Right forelimb (tissue), 1 donor: ENCODE measurements around the gene MANSC4.

Source experiments
- DNase-seq: peaks from one replicate; pipeline ENCODE4 v3.0.0-alpha.2; 2018

Gene MANSC4

GRCh38 chr12:27797301-27798025 is 17.4 kb upstream of the MANSC4 start:
- no peak for DNase-seq

GRCh38 chr12:27796128-27796527 is 16.1 kb upstream of the MANSC4 start:
- DNase-seq = no peak

DNA sequence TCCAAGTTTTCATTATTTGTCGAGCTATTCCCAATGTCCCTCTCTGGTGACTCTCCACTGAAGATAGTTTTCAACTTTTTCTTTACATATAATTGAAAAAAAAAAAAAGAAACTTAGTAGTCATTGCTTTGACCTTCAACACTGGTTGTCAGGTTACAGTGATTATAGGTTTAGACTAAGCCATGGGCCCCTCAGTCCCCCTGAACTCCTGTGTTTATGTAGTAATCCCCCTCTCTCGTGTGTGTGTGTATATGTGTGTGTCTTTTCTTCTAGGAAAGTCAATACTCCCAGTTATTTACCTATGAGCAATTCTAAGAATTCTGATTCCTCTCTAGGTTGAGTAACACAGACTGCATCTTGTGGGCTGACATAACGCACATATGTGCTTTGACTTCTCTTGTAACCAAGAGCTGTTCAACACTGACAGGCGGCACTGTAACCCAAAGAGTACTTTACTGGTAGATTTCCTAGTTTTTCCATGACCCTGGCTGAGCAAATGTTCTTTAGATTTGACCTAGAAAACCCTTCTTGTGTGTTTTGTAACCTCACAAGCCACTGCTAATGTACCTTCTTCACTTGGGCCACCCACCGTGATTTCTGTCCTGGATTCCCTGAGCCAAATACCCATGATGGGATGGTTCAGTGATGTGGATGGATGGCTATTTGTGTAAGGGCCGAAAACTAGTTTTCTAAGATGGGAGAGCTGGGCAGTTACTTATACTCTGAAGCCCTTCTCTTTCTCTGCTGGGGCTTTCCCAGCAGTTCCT is 15.0 kb upstream of the MANSC4 start:
- no peak for DNase-seq

DNA sequence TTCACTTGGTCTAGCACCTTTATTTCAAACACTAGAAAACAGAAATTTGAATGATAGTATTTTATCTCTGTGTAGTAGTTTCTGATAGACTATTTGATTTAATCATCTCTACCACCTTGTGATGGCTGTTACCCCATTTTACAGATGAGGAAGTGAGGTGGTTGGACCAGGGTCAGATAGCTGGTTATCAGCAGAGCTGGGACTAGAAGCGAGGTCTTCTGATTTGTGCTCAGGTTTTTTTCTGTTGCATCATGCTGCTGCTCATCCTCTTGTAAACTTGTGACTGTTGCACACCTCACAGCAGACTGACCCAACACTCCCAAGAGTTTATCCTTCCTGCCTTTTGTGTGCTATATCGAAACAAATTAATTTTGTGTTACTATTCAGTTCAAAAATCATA is 10.1 kb upstream of the MANSC4 start:
- DNase-seq = no peak

DNA sequence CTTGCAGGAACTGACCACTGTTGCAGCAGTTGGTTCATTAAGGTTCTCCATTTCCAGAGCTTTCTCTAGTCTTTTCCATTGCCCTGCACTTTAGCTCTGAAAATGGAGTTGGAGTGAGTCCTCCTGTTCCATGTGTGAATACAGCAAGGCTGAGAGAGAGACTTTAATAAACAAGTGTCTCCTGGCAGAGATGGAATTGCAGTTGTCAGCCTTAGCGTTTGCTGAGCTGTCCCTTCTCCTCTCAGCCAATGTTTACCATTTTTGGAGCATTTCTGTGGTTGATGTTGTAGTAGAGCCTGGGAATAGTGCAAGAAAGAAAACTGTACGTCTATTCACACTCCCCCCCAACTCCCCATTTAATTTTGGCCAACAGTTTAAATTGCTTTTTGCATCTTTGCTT is 7.5 kb upstream of the MANSC4 start:
- no peak for DNase-seq

GRCh38 chr12:27785882-27786570 is 6.0 kb upstream of the MANSC4 start:
- DNase-seq = no peak

- DNase-seq = no peak
Measured at GRCh38 chr12:27782481-27782880, 2.4 kb upstream of the MANSC4 start.

DNA sequence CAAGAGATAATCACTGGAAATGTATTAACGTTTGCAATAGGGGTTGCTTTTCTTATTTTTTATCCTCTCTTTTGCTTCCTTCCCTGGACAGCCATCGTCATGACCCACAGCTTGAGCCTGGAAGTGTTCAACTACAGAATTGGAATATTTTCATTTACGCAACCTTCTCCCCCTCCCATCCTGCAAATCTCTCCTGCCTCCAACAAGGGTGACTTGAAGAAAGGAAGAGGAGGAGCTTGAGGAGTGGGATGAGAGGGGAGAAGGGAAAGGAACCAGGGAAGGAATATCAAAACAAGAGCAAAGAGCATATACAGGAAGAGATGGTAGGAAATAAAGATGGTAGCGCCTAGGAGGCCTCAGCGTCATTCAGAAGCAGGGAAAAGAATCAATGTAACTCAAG is 1.6 kb upstream of the MANSC4 start:
- DNase-seq = no peak

DNA sequence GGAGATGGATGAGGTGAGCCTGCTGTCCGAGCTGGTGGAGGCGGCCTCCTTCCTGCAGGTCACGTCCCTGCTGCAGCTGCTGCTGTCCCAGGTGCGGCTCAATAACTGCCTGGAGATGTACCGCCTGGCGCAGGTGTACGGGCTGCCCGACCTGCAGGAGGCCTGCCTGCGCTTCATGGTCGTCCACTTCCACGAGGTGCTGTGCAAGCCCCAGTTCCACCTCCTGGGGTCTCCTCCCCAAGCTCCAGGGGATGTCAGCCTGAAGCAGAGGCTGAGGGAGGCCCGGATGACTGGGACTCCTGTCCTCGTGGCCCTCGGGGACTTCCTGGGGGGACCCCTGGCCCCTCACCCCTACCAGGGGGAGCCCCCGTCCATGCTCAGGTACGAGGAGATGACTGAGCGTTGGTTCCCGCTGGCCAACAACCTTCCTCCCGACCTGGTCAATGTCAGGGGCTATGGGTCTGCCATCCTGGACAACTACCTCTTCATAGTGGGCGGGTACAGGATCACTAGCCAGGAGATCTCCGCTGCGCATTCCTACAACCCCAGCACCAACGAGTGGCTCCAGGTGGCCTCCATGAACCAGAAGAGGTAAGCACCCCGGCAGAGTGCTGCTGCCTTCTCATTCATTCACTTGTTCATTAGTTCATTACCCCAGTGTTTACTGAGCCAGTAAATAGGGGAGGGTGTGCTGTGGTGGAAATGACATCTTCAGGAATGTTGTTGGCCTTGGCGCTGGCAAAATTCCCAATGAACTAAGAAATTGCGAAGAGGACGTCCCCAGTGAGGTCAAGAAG is 774 bp upstream of the MANSC4 start:
- peak; percentile 45 for DNase-seq

GRCh38 chr12:27779416-27779919 is 568 bp downstream of the MANSC4 start:
- no peak for DNase-seq

- no peak for DNase-seq
Measured at GRCh38 chr12:27778206-27778605, 1.8 kb downstream of the MANSC4 start.

GRCh38 chr12:27777141-27777540 is 2.9 kb downstream of the MANSC4 start:
- no peak for DNase-seq

GRCh38 chr12:27772328-27773049 is 7.5 kb downstream of the MANSC4 start:
- DNase-seq = no peak

- no peak for DNase-seq
Measured at GRCh38 chr12:27771481-27772327, 8.3 kb downstream of the MANSC4 start.

DNA sequence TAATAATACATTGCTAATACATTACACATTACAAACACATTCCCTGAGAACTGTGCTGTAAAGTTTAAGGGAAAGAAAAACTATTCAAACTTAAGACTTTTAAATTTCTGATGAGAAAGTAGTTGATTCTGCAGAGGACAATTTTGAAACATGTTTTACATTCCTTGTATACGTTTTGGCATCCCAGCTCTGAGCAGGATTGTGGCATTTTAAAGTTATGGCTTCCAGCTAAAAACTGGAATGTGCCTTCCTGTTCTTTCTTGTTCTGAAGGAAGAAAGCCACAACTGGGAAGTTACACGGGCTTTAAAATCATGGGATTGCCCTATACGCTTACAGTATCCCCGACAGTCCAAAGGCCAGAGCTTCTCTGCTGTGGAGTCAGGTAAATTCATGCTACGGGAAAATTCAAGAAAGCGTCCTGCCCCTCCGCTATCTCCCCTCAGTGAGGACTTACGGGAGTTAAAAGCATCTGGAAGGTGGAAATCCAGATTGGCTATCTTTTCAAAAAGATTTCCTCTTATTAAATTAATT is 10.8 kb downstream of the MANSC4 start:
- DNase-seq = no peak

GRCh38 chr12:27766587-27766986 is 13.4 kb downstream of the MANSC4 start:
- no peak for DNase-seq

GRCh38 chr12:27762757-27763156 is 17.3 kb downstream of the MANSC4 start:
- DNase-seq = no peak

- DNase-seq = no peak
Measured at GRCh38 chr12:27756670-27757195, 23.3 kb downstream of the MANSC4 start.

GRCh38 chr12:27754795-27755194 is 25.2 kb downstream of the MANSC4 start:
- DNase-seq = no peak

GRCh38 chr12:27751386-27752047 is 28.5 kb downstream of the MANSC4 start:
- no peak for DNase-seq
